DMS79 (cell line): ENCODE data around the gene ADGRE2.
"Not testable (repeated sequence)": the region's sequence is repeated elsewhere in the genome, so short reads cannot be mapped to it uniquely, and the experiment has no call there.

Experiments
- DNase-seq: peaks from one replicate; lab custom pipeline; 2025; lab: John Stamatoyannopoulos, UW

The ADGRE2 gene

GRCh38 chr19:14779151-14779550 is 791 bp upstream of the ADGRE2 start:
- no peak for DNase-seq

GRCh38 chr19:14777645-14778044 is 715 bp downstream of the ADGRE2 start:
- not testable (repeated sequence) for DNase-seq

- DNase-seq = no peak
These were observed 2.3 kb downstream of the ADGRE2 start for GRCh38 chr19:14775869-14776586.

- not testable (repeated sequence) for DNase-seq
These were observed 3.0 kb downstream of the ADGRE2 start for GRCh38 chr19:14775326-14775725.

GRCh38 chr19:14774373-14774772 is 4.0 kb downstream of the ADGRE2 start:
- DNase-seq = no peak

GRCh38 chr19:14773722-14774121 is 4.6 kb downstream of the ADGRE2 start:
- DNase-seq = not testable (repeated sequence)

- no peak for DNase-seq
These were observed 5.4 kb downstream of the ADGRE2 start for GRCh38 chr19:14772995-14773394.

- no peak for DNase-seq
These were observed 5.9 kb downstream of the ADGRE2 start for GRCh38 chr19:14772467-14772866.

- no peak for DNase-seq
These were observed 7.2 kb downstream of the ADGRE2 start for GRCh38 chr19:14770944-14771839.

- DNase-seq = no peak
These were observed 8.2 kb downstream of the ADGRE2 start for GRCh38 chr19:14770136-14770535.

- DNase-seq = no peak
These were observed 9.2 kb downstream of the ADGRE2 start for GRCh38 chr19:14769201-14769600.

- DNase-seq = no peak
These were observed 10.4 kb downstream of the ADGRE2 start for GRCh38 chr19:14768001-14768400.

GRCh38 chr19:14767466-14767971 is 10.8 kb downstream of the ADGRE2 start:
- no peak for DNase-seq

GRCh38 chr19:14765841-14766240 is 12.5 kb downstream of the ADGRE2 start:
- not testable (repeated sequence) for DNase-seq

- DNase-seq = not testable (repeated sequence)
These were observed 13.0 kb downstream of the ADGRE2 start for GRCh38 chr19:14765403-14765802.

GRCh38 chr19:14764401-14764800 is 14.0 kb downstream of the ADGRE2 start:
- DNase-seq = no peak

- no peak for DNase-seq
These were observed 14.7 kb downstream of the ADGRE2 start for GRCh38 chr19:14763497-14764145.

- no peak for DNase-seq
These were observed 16.2 kb downstream of the ADGRE2 start for GRCh38 chr19:14762111-14762510.

GRCh38 chr19:14761607-14762006 is 16.8 kb downstream of the ADGRE2 start:
- no peak for DNase-seq

- peak; percentile 60 for DNase-seq
These were observed 19.5 kb downstream of the ADGRE2 start for GRCh38 chr19:14758816-14759215.

- no peak for DNase-seq
These were observed 29.8 kb downstream of the ADGRE2 start for GRCh38 chr19:14748601-14749000.

- DNase-seq = no peak
These were observed 31.5 kb downstream of the ADGRE2 start for GRCh38 chr19:14746886-14747285.
